LNCAP (cell line): ENCODE measurements around the gene GPAT3.

Experiments used
- CTCF ChIP-seq: fragments of 450-650 bp; IDR thresholded peaks from 2 replicates; pipeline ENCODE4 v1.5.1; 2017; ENCODE audit warnings: mild to moderate bottlenecking

GPAT3 gene

GRCh38 chr4:83618991-83619645, 83.2 kb downstream of the GPAT3 start:
- TF ChIP-seq CTCF = no peak

GRCh38 chr4:83625821-83626220, 89.9 kb downstream of the GPAT3 start:
- no peak for TF ChIP-seq CTCF

GRCh38 chr4:83626245-83626836, 90.4 kb downstream of the GPAT3 start:
- TF ChIP-seq CTCF = no peak

- TF ChIP-seq CTCF = no peak
These were observed 94.2 kb downstream of the GPAT3 start for GRCh38 chr4:83629945-83630721.

GRCh38 chr4:83631066-83631465, 95.2 kb downstream of the GPAT3 start:
- TF ChIP-seq CTCF = no peak

- TF ChIP-seq CTCF = no peak
These were observed 101.0 kb downstream of the GPAT3 start for GRCh38 chr4:83636930-83637329.

- TF ChIP-seq CTCF = peak; percentile 73
These were observed 104.1 kb downstream of the GPAT3 start for GRCh38 chr4:83639849-83640493.
